Upper lobe of right lung (tissue), 1 donor: ENCODE data around the gene PKMYT1. TPM values are rescaled to one million over a fixed set of nuclear protein-coding genes. Genes with fewer than 3 reads are reported as not detected.

Experiments used
- ATAC-seq: fragments of 200-7000 bp; cut with Tn5 transposase; one replicate; pipeline ENCODE4 v1.9.1; 2020; ENCODE audit warnings: mild to moderate bottlenecking, moderate library complexity
- DNase-seq: peaks from one replicate; pipeline ENCODE4 v3.0.0-alpha.2; 2020
- H3K27ac ChIP-seq: fragments of 200-600 bp; one replicate; pipeline ENCODE4 v1.8.0; 2022
- H3K27me3 ChIP-seq: fragments of 200-600 bp; one replicate; pipeline ENCODE4 v1.8.0; 2022; ENCODE audit warnings: mild to moderate bottlenecking
- H3K36me3 ChIP-seq: fragments of 200-600 bp; one replicate; pipeline ENCODE4 v1.8.0; 2022
- H3K4me1 ChIP-seq: fragments of 200-600 bp; one replicate; pipeline ENCODE4 v1.8.0; 2022
- H3K4me3 ChIP-seq: fragments of 200-600 bp; one replicate; pipeline ENCODE4 v1.8.0; 2022; ENCODE audit warnings: mild to moderate bottlenecking
- H3K9me3 ChIP-seq: fragments of 200-600 bp; one replicate; pipeline ENCODE4 v1.8.0; 2022
- CTCF ChIP-seq: fragments of 200-600 bp; IDR thresholded peaks from one replicate; pipeline ENCODE4 v1.8.0; 2022; ENCODE audit warnings: antibody characterized with exemption
- intact Hi-C: fragments of 100-400 bp; cut with DNase I; formaldehyde crosslinking; loops from one replicate; pipeline ENCODE4 v1.11.0; 2022
- total RNA-seq: library from RNA; stranded (reverse); fragmentation: NEBNext Ultra II Directional; extraction: Animal tissue kit (Norgen Biotek cat#: 25700); gene quantifications from one replicate; pipeline ENCODE4 v1.2.1, GENCODE V29; 2021
- donor health status: DM: no; HTN: yes; CAD: no; lungs with severe emphysema.

PKMYT1 gene
- total RNA-seq, 1 donor from 2014 or later = 3.8 TPM

GRCh38 chr16:3019594-3020246 lies 39.5 kb upstream of the PKMYT1 start:
- H3K4me3 ChIP-seq = peak overlapping the region; percentile 68

GRCh38 chr16:3017794-3018506 lies 37.7 kb upstream of the PKMYT1 start, which contains the start of gene CLDN6:
TSS of gene CLDN6 (minus strand) at chr16:3018183. CDS start at chr16:3016021, 2,162 bp downstream.
- DNase-seq (no peak), ATAC-seq (no peak)
- peaks cover 19% of the 10 kb centered on the region for H3K27me3 ChIP-seq
- H3K9me3 ChIP-seq = no peaks in the 10 kb centered on the region
- intact Hi-C loops = no loop called here
- peaks cover 35% of the 10 kb centered on the region for H3K4me1 ChIP-seq
- H3K36me3 ChIP-seq = no peaks in the 10 kb centered on the region
- no peak within 1 kb of the TSS for H3K4me3 ChIP-seq
- H3K27ac ChIP-seq = no peak within 1 kb of the TSS
- peak; percentile 30 for TF ChIP-seq CTCF

More at GRCh38 chr16:3019594-3020246, 39.5 kb upstream of the PKMYT1 start:
- H3K36me3 ChIP-seq = no peaks in the 10 kb centered on the region
- no peak for TF ChIP-seq CTCF
- peaks cover 45% of the 10 kb centered on the region for H3K4me1 ChIP-seq
- H3K27ac ChIP-seq = no peak overlapping the region
- no peaks in the 10 kb centered on the region for H3K9me3 ChIP-seq
- ATAC-seq (no peak), DNase-seq (no peak)
- intact Hi-C loops = no loop called here
- peaks cover 12% of the 10 kb centered on the region for H3K27me3 ChIP-seq

GRCh38 chr16:3017344-3017743 lies 37.1 kb upstream of the PKMYT1 start:
- H3K27ac ChIP-seq = no peak overlapping the region
- intact Hi-C loops = no loop called here
- no peaks in the 10 kb centered on the region for H3K9me3 ChIP-seq
- peaks cover 19% of the 10 kb centered on the region for H3K27me3 ChIP-seq
- H3K4me3 ChIP-seq = no peak overlapping the region
- TF ChIP-seq CTCF = no peak
- DNase-seq (no peak), ATAC-seq (no peak)
- peaks cover 29% of the 10 kb centered on the region for H3K4me1 ChIP-seq
- no peaks in the 10 kb centered on the region for H3K36me3 ChIP-seq

- Histone ChIP-seq H3K27ac (no peak overlapping the region), H3K4me1 (peaks cover 16% of the 10 kb centered on the region), H3K9me3 (no peaks in the 10 kb centered on the region), H3K4me3 (no peak overlapping the region), H3K36me3 (no peaks in the 10 kb centered on the region), H3K27me3 (peaks cover 26% of the 10 kb centered on the region)
- intact Hi-C loops = no loop called here
- ATAC-seq (no peak), DNase-seq (no peak)
- no peak for TF ChIP-seq CTCF
These were observed 35.7 kb upstream of the PKMYT1 start for GRCh38 chr16:3015865-3016521.

- ATAC-seq (no peak), DNase-seq (no peak)
- Histone ChIP-seq H3K27me3 (peaks cover 26% of the 10 kb centered on the region), H3K27ac (no peak overlapping the region), H3K4me3 (no peak overlapping the region), H3K9me3 (no peaks in the 10 kb centered on the region), H3K4me1 (peaks cover 19% of the 10 kb centered on the region), H3K36me3 (no peaks in the 10 kb centered on the region)
- intact Hi-C loops = no loop called here
- TF ChIP-seq CTCF = no peak
These were observed 34.7 kb upstream of the PKMYT1 start for GRCh38 chr16:3014971-3015370.
